ENCODE data around the gene MORC2. TPM values are rescaled to one million over a fixed set of nuclear protein-coding genes. Genes with fewer than 3 reads are reported as not detected.

Gene MORC2
- 20.3 and 21.2 TPM in 2 replicates for total RNA-seq

DNA sequence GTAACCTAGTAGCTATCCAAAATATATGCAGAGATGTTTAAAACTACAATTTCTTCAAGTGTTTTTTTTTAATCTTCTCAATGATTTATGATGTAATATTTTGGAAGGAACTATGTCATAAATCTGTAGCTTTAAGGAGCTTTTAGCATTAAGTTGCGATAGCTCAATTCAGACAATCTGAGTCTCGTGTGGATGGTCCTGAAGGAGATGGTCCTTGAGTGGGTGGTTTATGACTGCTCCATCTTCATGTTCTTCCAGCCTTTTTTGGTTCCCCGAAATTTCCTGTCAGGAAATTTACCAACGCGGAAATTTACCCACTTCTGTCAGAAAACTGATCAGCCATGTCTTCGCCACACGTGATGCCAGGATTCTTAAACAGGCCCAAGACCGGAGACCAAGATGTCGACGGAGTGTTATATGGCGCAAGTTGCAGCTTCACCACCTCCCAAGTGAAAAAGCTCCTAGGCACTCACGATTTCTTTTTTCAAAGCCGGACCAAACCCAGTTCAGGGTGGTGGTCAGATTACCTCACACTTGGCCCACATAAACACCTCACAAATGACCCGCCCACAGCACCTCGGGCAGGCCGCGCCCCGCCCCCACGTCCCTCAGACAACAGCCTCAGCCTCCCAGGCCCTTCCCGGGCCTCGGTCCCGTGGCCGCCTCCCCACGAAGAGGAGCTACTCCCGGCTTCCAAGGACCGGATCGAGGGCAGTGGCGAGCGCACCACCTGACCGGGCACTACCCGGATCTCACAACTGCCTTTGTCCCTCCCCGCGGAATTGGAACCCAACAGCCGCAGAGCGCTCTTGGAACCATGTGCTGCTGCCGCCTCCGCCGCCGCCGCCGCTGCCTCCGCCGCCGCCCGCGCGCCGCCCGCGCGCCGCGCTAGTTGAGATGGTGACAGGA lies at the start of gene MORC2:
MORC2 (minus strand) TSS at position 760 of the 909 bp plus-strand sequence. CDS start 885 bp downstream, outside the sequence.

GRCh38 chr22:30968924-30969531 lies 454 bp upstream of the MORC2 start, which contains the start of gene TUG1:
TSS of gene TUG1 (plus strand) at chr22:30969265.

Other genes with a start within 250 kb of the MORC2 start
- 46.6 and 49.4 TPM in 2 replicates for gene TUG1, start 491 bp upstream of the MORC2 start, total RNA-seq
- 20.0 and 44.6 TPM in 2 replicates for gene SMTN, start 112.5 kb upstream of the MORC2 start, total RNA-seq
- gene SELENOM, start 138.8 kb upstream of the MORC2 start, total RNA-seq: 226 and 303 TPM in 2 replicates
- 0.12 and 0.17 TPM in 2 replicates for gene INPP5J, start 154.2 kb upstream of the MORC2 start, total RNA-seq
- 0.09 TPM in 1 of 2 replicates, not detected in the other for gene PLA2G3, start 171.7 kb upstream of the MORC2 start, total RNA-seq
- gene RNF185, start 191.4 kb upstream of the MORC2 start, total RNA-seq: 24.3 and 25.7 TPM in 2 replicates
- 10.0 and 11.6 TPM in 2 replicates for gene LIMK2, start 243.5 kb upstream of the MORC2 start, total RNA-seq

All from pericardium fibroblast (primary cell).